ENCODE data around the gene STIM1. TPM values are rescaled to one million over a fixed set of nuclear protein-coding genes. Genes with fewer than 3 reads are reported as not detected.

The STIM1 gene
- total RNA-seq, 1 donor from 2014 or later, result 60.8 TPM

DNA sequence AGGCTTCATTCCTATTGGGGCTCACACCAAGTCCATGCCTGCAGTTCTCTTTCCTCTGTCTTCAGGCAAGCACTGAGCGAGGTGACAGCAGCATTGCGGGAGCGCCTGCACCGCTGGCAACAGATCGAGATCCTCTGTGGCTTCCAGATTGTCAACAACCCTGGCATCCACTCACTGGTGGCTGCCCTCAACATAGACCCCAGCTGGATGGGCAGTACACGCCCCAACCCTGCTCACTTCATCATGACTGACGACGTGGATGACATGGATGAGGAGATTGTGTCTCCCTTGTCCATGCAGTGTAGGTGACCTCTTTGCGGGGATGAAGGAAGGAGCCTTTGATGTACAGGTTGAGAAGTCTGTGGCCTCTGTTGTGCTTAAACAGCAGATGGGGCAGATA, 227.7 kb downstream of the STIM1 start:
- Histone ChIP-seq H3K27me3 (ENCODE audit: control insufficient read depth, insufficient read depth, low read length) (no peaks in the 10 kb centered on the region), H3K4me3 (ENCODE audit: low read depth, low read length) (no peak overlapping the region), H3K36me3 (ENCODE audit: control insufficient read depth, insufficient read depth, low read length) (peaks cover 6% of the 10 kb centered on the region)
- FAIRE-seq, result peak; percentile 36
- TF ChIP-seq, protein P1, sequence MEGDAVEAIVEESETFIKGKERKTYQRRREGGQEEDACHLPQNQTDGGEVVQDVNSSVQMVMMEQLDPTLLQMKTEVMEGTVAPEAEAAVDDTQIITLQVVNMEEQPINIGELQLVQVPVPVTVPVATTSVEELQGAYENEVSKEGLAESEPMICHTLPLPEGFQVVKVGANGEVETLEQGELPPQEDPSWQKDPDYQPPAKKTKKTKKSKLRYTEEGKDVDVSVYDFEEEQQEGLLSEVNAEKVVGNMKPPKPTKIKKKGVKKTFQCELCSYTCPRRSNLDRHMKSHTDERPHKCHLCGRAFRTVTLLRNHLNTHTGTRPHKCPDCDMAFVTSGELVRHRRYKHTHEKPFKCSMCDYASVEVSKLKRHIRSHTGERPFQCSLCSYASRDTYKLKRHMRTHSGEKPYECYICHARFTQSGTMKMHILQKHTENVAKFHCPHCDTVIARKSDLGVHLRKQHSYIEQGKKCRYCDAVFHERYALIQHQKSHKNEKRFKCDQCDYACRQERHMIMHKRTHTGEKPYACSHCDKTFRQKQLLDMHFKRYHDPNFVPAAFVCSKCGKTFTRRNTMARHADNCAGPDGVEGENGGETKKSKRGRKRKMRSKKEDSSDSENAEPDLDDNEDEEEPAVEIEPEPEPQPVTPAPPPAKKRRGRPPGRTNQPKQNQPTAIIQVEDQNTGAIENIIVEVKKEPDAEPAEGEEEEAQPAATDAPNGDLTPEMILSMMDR (IDR thresholded peaks at IDR 0.05; ENCODE audit: insufficient read depth, low read length, severe bottlenecking), result no peak
- DNase-seq (ENCODE audit: low read depth), result no peak

DNA sequence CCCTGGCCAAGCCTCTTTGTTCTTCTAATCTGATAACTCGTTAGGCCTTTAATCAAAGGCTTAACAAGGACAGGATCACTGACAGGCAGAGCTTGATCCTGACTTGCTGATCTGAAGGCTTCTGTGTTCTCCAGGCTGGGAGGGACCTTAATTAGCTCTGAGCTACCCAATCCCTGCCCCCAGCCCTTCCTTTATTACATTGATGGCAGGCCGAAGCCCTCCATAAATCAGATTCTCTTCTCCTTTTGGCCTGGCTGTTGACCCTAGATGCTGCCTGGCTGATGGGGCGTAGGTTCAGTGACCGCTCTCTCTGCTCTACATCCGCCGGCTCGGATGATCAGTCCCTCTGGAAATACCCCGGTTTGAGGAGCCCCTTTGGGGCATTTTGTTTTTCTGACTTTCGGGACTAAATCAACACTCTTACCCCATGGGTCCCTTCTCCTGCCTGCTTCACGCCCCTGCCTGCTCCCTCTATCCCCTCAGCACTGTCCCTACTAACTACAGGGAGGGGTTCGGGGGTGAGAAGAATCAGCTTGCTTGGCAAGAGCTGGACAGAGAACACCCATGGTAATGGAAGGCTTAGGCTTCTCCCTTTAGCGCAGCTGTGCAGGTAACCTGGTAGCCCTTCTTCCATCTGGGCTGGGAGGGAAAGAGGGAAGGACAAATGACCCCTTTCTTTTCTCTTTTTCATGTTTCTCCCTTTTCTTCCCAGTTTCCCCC, 229.1 kb downstream of the STIM1 start:
- Histone ChIP-seq H3K27me3 (ENCODE audit: control insufficient read depth, insufficient read depth, low read length) (no peaks in the 10 kb centered on the region), H3K36me3 (ENCODE audit: control insufficient read depth, insufficient read depth, low read length) (peaks cover 7% of the 10 kb centered on the region), H3K4me3 (ENCODE audit: low read depth, low read length) (no peak overlapping the region)
- FAIRE-seq (peak; percentile 40), DNase-seq (ENCODE audit: low read depth) (no peak)
- TF ChIP-seq, protein P1 (IDR thresholded peaks at IDR 0.05; ENCODE audit: insufficient read depth, low read length, severe bottlenecking), result no peak

GRCh38 chr11:4085575-4085974, 230.1 kb downstream of the STIM1 start:
- H3K4me3 ChIP-seq (ENCODE audit: low read depth, low read length), result no peak overlapping the region
- TF ChIP-seq, protein P1 (IDR thresholded peaks at IDR 0.05; ENCODE audit: insufficient read depth, low read length, severe bottlenecking), result no peak
- H3K36me3 ChIP-seq (ENCODE audit: control insufficient read depth, insufficient read depth, low read length), result peaks cover 7% of the 10 kb centered on the region
- no peak for DNase-seq (ENCODE audit: low read depth)
- no peak for FAIRE-seq
- H3K27me3 ChIP-seq (ENCODE audit: control insufficient read depth, insufficient read depth, low read length), result no peaks in the 10 kb centered on the region

DNA sequence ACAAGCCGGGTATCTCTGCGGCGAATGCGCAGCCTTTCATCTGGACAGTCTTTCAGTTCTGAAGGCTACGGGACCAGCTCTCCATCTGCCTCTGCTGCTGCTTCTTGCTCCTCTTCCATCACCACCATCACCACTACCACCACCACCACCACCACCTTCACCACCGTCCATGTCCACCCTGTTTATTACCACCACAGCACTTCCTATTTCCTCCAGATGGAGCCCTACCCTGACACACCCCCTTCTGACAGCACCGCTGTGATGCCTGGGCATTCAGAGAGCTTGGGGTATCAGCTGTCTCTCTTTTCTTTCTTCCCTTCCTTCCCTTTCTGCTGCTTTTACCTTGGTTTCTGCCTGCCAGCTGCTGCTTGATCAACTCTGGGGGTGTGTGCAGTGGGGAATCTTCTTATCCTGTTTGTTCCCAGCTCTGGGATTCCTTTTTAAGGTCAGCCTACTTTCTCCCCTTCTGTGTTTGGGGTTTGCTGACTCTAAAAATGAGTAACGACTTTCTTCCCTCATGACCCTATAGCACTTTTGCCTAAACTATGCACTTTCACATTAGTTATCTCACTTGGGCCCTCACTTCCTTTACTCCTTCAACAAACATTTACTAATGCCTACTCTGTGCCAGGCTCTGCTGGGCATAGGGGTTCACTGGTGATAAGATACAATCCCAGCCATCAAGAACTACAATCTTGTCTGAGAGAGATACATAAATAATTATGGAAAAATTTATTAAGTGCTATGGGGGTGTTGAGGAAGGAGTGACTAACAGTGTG, 231.3 kb downstream of the STIM1 start:
- TF ChIP-seq, protein P1 (IDR thresholded peaks at IDR 0.05; ENCODE audit: insufficient read depth, low read length, severe bottlenecking), result no peak
- no peaks in the 10 kb centered on the region for H3K27me3 ChIP-seq (ENCODE audit: control insufficient read depth, insufficient read depth, low read length)
- no peak for FAIRE-seq
- H3K4me3 ChIP-seq (ENCODE audit: low read depth, low read length), result no peak overlapping the region
- peaks cover 7% of the 10 kb centered on the region for H3K36me3 ChIP-seq (ENCODE audit: control insufficient read depth, insufficient read depth, low read length)
- no peak for DNase-seq (ENCODE audit: low read depth)

DNA sequence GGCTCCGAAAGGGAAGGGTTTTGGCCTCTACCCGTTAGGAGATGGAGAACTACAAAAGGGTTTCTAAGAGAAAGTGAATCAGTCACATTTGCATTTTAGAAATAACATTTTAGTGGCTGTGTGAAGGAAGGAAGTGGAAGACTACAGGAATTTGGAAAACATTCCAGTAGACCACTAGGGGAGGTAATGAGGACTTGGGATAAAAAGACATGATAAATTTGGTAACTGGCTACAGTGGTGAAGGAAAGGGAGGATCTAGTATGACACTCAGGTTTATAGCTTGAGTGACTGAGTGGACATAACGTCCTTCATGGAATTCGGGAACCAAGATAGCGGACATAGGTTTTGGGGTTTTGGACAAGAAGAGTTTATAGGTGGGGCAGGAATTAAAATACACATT, 232.1 kb downstream of the STIM1 start:
- H3K4me3 ChIP-seq (ENCODE audit: low read depth, low read length), result no peak overlapping the region
- FAIRE-seq, result no peak

More for the DNA sequence above, 232.1 kb downstream of the STIM1 start:
- DNase-seq (ENCODE audit: low read depth), result no peak
- Histone ChIP-seq H3K36me3 (ENCODE audit: control insufficient read depth, insufficient read depth, low read length) (peaks cover 7% of the 10 kb centered on the region), H3K27me3 (ENCODE audit: control insufficient read depth, insufficient read depth, low read length) (no peaks in the 10 kb centered on the region)
- TF ChIP-seq, protein P1 (IDR thresholded peaks at IDR 0.05; ENCODE audit: insufficient read depth, low read length, severe bottlenecking), result no peak

Measured in bronchial epithelial cell (primary cell).